ENCODE data around the gene ARID1A.

Gene ARID1A

DNA sequence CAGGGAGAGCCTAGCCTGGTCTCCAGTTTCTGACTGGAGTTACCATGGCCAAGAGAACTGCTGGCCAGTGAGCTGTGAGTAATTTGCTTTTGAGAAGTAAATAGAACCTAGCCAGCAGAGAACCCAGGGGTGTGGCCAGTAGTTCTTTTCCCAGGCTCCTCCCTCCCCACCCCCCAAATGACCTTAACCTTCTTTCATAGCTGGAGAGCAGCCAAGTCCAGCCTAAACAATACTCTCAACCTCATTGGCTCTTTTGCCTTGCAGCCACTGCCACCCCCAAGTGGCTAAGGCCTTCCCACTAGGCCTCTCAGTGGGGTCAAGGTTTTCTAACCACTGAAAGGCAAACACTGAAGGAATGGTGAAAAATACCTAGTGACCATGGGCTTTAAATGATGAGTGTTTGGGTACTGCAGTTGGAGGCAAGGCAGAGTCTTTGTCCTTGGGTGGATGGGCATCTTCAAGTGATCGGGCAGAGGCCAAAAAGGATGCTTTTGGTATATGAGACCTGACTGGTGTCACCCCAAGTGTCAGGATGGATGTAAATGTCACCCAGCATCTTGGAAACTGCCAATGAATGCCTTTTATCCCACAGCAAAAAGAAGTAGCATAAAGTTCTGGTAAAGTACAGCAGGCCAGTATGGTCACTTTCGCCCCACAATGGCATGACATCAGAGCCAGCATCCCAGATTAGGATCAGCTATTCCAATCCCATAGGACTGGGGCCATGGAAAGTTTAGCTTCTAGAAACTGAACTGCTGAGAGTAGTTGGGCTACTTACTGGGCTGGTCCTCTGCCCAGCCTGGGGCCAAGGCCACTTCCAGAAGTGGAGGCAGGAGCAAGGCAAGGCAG is 88.4 kb downstream of the ARID1A start:
- no peak overlapping the region for H3K9ac ChIP-seq (ENCODE audit: low read depth, low read length)
- DNase-seq (no peak), ATAC-seq (ENCODE audit: insufficient read depth, low read depth) (no peak)
- no peak overlapping the region for H3K4me2 ChIP-seq (ENCODE audit: insufficient read depth, low read length)
- no peak overlapping the region for H3K4me3 ChIP-seq (ENCODE audit: low read depth in 1 of 2, low read length in 2 of 2)
- no peak for TF ChIP-seq EZH2 (IDR thresholded peaks at IDR 0.05; ENCODE audit: borderline replicate concordance, low read depth, low read length, severe bottlenecking)
- TF ChIP-seq CTCF (IDR thresholded peaks at IDR 0.05; ENCODE audit: borderline replicate concordance, extremely low read depth, low read length, poor library complexity, severe bottlenecking): no peak
- no peaks in the 10 kb centered on the region for H3K27me3 ChIP-seq (ENCODE audit: insufficient read depth, low read length, poor library complexity)
- peaks cover 14% of the 10 kb centered on the region for H3K79me2 ChIP-seq (ENCODE audit: insufficient read depth, low read length)
- peak overlapping the region; percentile 19; the same call in 1 of the 2 replicates for H3K27ac ChIP-seq (ENCODE audit: low read length)
- H3K9me3 ChIP-seq (ENCODE audit: insufficient read depth, low read length, severe bottlenecking): no peaks in the 10 kb centered on the region
- peaks cover 38% of the 10 kb centered on the region for H3K36me3 ChIP-seq (ENCODE audit: insufficient read depth, low read length)
- no peak overlapping the region for H2AFZ ChIP-seq (ENCODE audit: low read depth, low read length)
- H3K4me1 ChIP-seq (ENCODE audit: insufficient read depth, low read length): peaks cover 47% of the 10 kb centered on the region
- peaks cover 17% of the 10 kb centered on the region for H4K20me1 ChIP-seq (ENCODE audit: insufficient read depth, low read length)

GRCh38 chr1:26784886-26785285 is 89.1 kb downstream of the ARID1A start:
- TF ChIP-seq CTCF (IDR thresholded peaks at IDR 0.05; ENCODE audit: borderline replicate concordance, extremely low read depth, low read length, poor library complexity, severe bottlenecking): no peak
- no peak for TF ChIP-seq EZH2 (IDR thresholded peaks at IDR 0.05; ENCODE audit: borderline replicate concordance, low read depth, low read length, severe bottlenecking)
- H3K36me3 ChIP-seq (ENCODE audit: insufficient read depth, low read length): peaks cover 32% of the 10 kb centered on the region
- ATAC-seq (ENCODE audit: insufficient read depth, low read depth): no peak

DNA sequence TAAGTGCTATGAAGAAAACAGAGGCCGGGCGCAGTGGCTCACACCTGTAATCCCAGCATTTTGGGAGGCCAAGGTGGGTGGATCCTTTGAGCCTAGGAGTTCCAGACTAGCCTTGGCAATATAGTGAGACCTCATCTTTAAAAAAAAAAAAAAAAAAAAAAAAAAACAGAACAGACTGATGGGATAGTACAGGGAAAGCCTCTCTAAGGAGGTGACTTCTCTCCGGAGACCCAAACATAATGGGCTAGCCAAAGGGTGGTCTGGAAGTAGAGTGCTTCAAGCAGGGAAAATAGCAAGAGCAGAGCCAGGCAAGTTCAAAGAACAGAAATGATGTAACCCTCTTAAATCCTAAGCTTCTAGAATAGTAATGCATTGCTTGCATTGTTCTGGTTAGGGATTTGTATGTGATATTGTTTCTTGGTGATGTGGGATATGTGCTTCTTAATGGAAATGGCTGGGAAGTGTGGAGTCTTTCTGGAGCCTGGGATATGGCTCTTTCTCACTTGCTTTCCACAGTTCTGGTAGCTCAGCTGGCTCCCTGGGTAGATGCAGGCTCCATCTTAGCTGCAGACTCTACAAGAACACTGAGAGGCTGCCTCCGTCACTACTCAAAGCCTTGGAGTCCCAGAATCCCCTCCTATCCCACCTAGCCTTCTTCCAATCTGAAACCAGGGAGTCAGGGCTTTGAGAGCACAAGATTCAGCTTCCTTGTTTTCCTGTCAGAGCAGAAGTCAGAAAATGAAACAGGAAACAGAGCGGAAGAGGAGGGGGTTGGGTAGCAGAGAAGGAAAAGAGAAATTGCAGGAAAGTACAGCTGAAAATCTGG is 90.0 kb downstream of the ARID1A start:
- peak overlapping the region; percentile 77 for H2AFZ ChIP-seq (ENCODE audit: low read depth, low read length)
- H3K9me3 ChIP-seq (ENCODE audit: insufficient read depth, low read length, severe bottlenecking): no peaks in the 10 kb centered on the region
- H3K4me1 ChIP-seq (ENCODE audit: insufficient read depth, low read length): peaks cover 52% of the 10 kb centered on the region
- H3K4me2 ChIP-seq (ENCODE audit: insufficient read depth, low read length): peak overlapping the region; percentile 91
- peak overlapping the region; percentile 91 for H3K9ac ChIP-seq (ENCODE audit: low read depth, low read length)
- H3K79me2 ChIP-seq (ENCODE audit: insufficient read depth, low read length): peaks cover 9% of the 10 kb centered on the region
- H3K27me3 ChIP-seq (ENCODE audit: insufficient read depth, low read length, poor library complexity): no peaks in the 10 kb centered on the region
- TF ChIP-seq EZH2 (IDR thresholded peaks at IDR 0.05; ENCODE audit: borderline replicate concordance, low read depth, low read length, severe bottlenecking) (no peak), CTCF (IDR thresholded peaks at IDR 0.05; ENCODE audit: borderline replicate concordance, extremely low read depth, low read length, poor library complexity, severe bottlenecking) (no peak)
- peaks cover 22% of the 10 kb centered on the region for H3K36me3 ChIP-seq (ENCODE audit: insufficient read depth, low read length)
- peak overlapping the region in 1 of 2 experiments; percentile 18; a peak in 1 of 4 replicates for H3K4me3 ChIP-seq (ENCODE audit: low read depth in 1 of 2, low read length in 2 of 2)
- ATAC-seq (ENCODE audit: insufficient read depth, low read depth) (0 out of 3 replicates have a peak, but pooled peaks have one; percentile 5), DNase-seq (peak; percentile 64)
- H3K27ac ChIP-seq (ENCODE audit: low read length): peak overlapping the region; percentile 92
- H4K20me1 ChIP-seq (ENCODE audit: insufficient read depth, low read length): 0 out of 2 replicates have a peak, but pooled peaks cover 2% of the 10 kb centered on the region

More at GRCh38 chr1:26784886-26785285, 89.1 kb downstream of the ARID1A start:
- Histone ChIP-seq H3K79me2 (ENCODE audit: insufficient read depth, low read length) (peaks cover 9% of the 10 kb centered on the region), H2AFZ (ENCODE audit: low read depth, low read length) (no peak overlapping the region), H3K27ac (ENCODE audit: low read length) (peak overlapping the region; percentile 19; the same call in 1 of the 2 replicates), H3K9ac (ENCODE audit: low read depth, low read length) (no peak overlapping the region), H3K4me2 (ENCODE audit: insufficient read depth, low read length) (no peak overlapping the region), H3K4me3 (ENCODE audit: low read depth in 1 of 2, low read length in 2 of 2) (no peak overlapping the region), H3K27me3 (ENCODE audit: insufficient read depth, low read length, poor library complexity) (no peaks in the 10 kb centered on the region), H4K20me1 (ENCODE audit: insufficient read depth, low read length) (peaks cover 11% of the 10 kb centered on the region), H3K9me3 (ENCODE audit: insufficient read depth, low read length, severe bottlenecking) (no peaks in the 10 kb centered on the region), H3K4me1 (ENCODE audit: insufficient read depth, low read length) (peaks cover 52% of the 10 kb centered on the region)
- DNase-seq: no peak
